Loucy (cell line): ENCODE results near the gene IFI44.
A peak's percentile ranks its signal among the peaks of the same experiment; 100 is the strongest.

Experiments used
- CTCF ChIP-seq: fragments of 200-600 bp; sonication (generic); conservative IDR thresholded peaks from 2 replicates; pipeline ENCODE4 v1.5.1; 2014; ENCODE audit warnings: mild to moderate bottlenecking, antibody characterized with exemption, low read length
- EZH2phosphoT487 ChIP-seq: fragments of 200-600 bp; IDR thresholded peaks from 2 replicates; pipeline ENCODE4 v1.6.1; 2018; ENCODE audit warnings: antibody characterized with exemption, mild to moderate bottlenecking, moderate library complexity, borderline replicate concordance

GRCh38 chr1:78607334-78607927 lies 42.2 kb upstream of the IFI44 start:
- TF ChIP-seq CTCF (peak; percentile 73), EZH2phosphoT487 (no peak)
